ENCODE results near the gene NDE1. TPM values are rescaled to one million over a fixed set of nuclear protein-coding genes. Genes with fewer than 3 reads are reported as not detected.

NDE1 gene
- polyA plus RNA-seq, 2 of the 4 experiments (the other 2 are of a cell fraction), result 27.6 to 30.6 TPM

GRCh38 chr16:15621456-15621855, 28.6 kb upstream of the NDE1 start:
- no peak overlapping the region for H3K4me3 ChIP-seq
- H3K9me3 ChIP-seq, result no peaks in the 10 kb centered on the region
- ATAC-seq (no peak), DNase-seq (ENCODE audit: low read depth in 1 of 2, low spot score in 1 of 2) (no peak), FAIRE-seq (no peak)
- WGBS (ENCODE audit: missing lambda C conversion rate), result 92% methylated on average over 4 of the region's 4 CpGs
- no peaks in the 10 kb centered on the region for H3K4me1 ChIP-seq
- H3K27ac ChIP-seq, result no peak overlapping the region
- TF ChIP-seq CHD4 (IDR thresholded peaks at IDR 0.05; ENCODE audit: borderline replicate concordance) (no peak), USF2 (IDR thresholded peaks at IDR 0.05) (no peak), EP300 (IDR thresholded peaks at IDR 0.05) (no peak), ELK1 (IDR thresholded peaks at IDR 0.05; ENCODE audit: low read depth, low read length) (no peak), HMGXB4 (CRISPR knock-in tag; IDR thresholded peaks at IDR 0.05; ENCODE audit: borderline replicate concordance) (no peak), ATOH8 (CRISPR knock-in tag; IDR thresholded peaks at IDR 0.05; ENCODE audit: low read depth) (no peak), TP53 (CRISPR knock-in tag; IDR thresholded peaks at IDR 0.05) (no peak), FOSL2 (IDR thresholded peaks at IDR 0.05) (no peak), FOSL2 (CRISPR knock-in tag; IDR thresholded peaks at IDR 0.05) (no peak), NPAS2 (CRISPR knock-in tag; IDR thresholded peaks at IDR 0.05; ENCODE audit: borderline replicate concordance) (no peak), ZNF302 (CRISPR knock-in tag; IDR thresholded peaks at IDR 0.05) (no peak), FOXS1 (CRISPR knock-in tag; IDR thresholded peaks at IDR 0.05) (no peak), MAFK (IDR thresholded peaks at IDR 0.05; ENCODE audit: partially characterized antibody) (no peak), RARB (CRISPR knock-in tag; IDR thresholded peaks at IDR 0.05) (no peak), CBX2 (IDR thresholded peaks at IDR 0.05; ENCODE audit: borderline replicate concordance, low read depth) (no peak), HOXB13 (CRISPR knock-in tag; IDR thresholded peaks at IDR 0.05; ENCODE audit: low read depth) (no peak), RAD21 (conservative IDR thresholded peaks at IDR 0.05 in 1 of 2, IDR thresholded peaks at IDR 0.05 in 1 of 2) (no peak), MAX (IDR thresholded peaks at IDR 0.05) (no peak), SMC3 (IDR thresholded peaks at IDR 0.05) (no peak), CEBPB (IDR thresholded peaks at IDR 0.05) (no peak), CHD2 (IDR thresholded peaks at IDR 0.05; ENCODE audit: low read length, partially characterized antibody) (no peak)
- ChIA-PET CTCF (interaction anchor here (0.7 to 1.5 kb wide), 2 partner anchors 9 to 11 kb away, joined by 3 read pairs; no protein-coding TSS in a partner anchor), POLR2A (no interaction called here)
- no peak overlapping the region for H3K4me2 ChIP-seq

GRCh38 chr16:15621889-15622288, 28.2 kb upstream of the NDE1 start:
- H3K27ac ChIP-seq, result no peak overlapping the region
- DNase-seq (ENCODE audit: low read depth in 1 of 2, low spot score in 1 of 2) (no peak), FAIRE-seq (no peak), ATAC-seq (no peak)
- H3K4me1 ChIP-seq, result no peaks in the 10 kb centered on the region
- H3K9me3 ChIP-seq, result no peaks in the 10 kb centered on the region
- H3K4me2 ChIP-seq, result no peak overlapping the region
- ChIA-PET CTCF (interaction anchor here (0.7 to 1.5 kb wide), 3 partner anchors 9 to 47 kb away, joined by 3 read pairs; no protein-coding TSS in a partner anchor), POLR2A (no interaction called here)
- TF ChIP-seq ELK1 (IDR thresholded peaks at IDR 0.05; ENCODE audit: low read depth, low read length) (no peak), E2F6 (IDR thresholded peaks at IDR 0.05; ENCODE audit: borderline replicate concordance, low read depth) (no peak), EHF (CRISPR knock-in tag; IDR thresholded peaks at IDR 0.05) (no peak), HMGXB4 (CRISPR knock-in tag; IDR thresholded peaks at IDR 0.05; ENCODE audit: borderline replicate concordance) (no peak), USF2 (IDR thresholded peaks at IDR 0.05) (no peak), ZNF302 (CRISPR knock-in tag; IDR thresholded peaks at IDR 0.05) (no peak), HOXA7 (CRISPR knock-in tag; IDR thresholded peaks at IDR 0.05) (no peak), SREBF2 (IDR thresholded peaks at IDR 0.05) (no peak), FOSB (CRISPR knock-in tag; IDR thresholded peaks at IDR 0.05) (no peak), MAZ (IDR thresholded peaks at IDR 0.05; ENCODE audit: borderline replicate concordance, low read depth, low read length) (no peak), CBX8 (IDR thresholded peaks at IDR 0.05) (no peak)
- whole genome bisulfite sequencing (ENCODE audit: missing lambda C conversion rate), result 93% methylated on average over 8 of the region's 8 CpGs
- no peak overlapping the region for H3K4me3 ChIP-seq

Data from A549 (cell line).